Putamen (tissue), 1 donor: ENCODE measurements around the gene KIF15.
"Not testable (repeated sequence)": the region's sequence is repeated elsewhere in the genome, so short reads cannot be mapped to it uniquely, and the experiment has no call there.

Source experiments
- DNase-seq: peaks from one replicate; pipeline ENCODE4 v3.0.0-alpha.2; 2016; ENCODE audit warnings: low spot score

KIF15 gene

DNA sequence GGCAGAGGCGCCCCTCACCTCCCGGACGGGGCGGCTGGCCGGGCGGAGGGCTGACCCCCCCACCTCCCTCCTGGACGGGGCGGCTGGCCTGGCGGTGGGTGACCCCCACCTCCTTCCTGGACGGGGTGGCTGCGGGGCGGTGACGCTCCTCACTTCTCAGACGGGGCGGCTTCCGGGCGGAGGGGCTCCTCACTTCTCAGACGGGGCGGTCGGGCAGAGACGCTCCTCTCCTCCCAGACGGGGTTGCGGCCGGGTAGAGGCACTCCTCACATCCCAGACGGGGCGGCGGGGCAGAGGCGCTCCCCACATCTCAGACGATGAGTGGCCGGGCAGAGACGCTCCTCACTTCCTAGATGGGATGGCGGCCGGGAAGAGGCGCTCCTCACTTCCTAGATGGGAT lies 59.6 kb downstream of the KIF15 start:
- DNase-seq, result not testable (repeated sequence)

DNA sequence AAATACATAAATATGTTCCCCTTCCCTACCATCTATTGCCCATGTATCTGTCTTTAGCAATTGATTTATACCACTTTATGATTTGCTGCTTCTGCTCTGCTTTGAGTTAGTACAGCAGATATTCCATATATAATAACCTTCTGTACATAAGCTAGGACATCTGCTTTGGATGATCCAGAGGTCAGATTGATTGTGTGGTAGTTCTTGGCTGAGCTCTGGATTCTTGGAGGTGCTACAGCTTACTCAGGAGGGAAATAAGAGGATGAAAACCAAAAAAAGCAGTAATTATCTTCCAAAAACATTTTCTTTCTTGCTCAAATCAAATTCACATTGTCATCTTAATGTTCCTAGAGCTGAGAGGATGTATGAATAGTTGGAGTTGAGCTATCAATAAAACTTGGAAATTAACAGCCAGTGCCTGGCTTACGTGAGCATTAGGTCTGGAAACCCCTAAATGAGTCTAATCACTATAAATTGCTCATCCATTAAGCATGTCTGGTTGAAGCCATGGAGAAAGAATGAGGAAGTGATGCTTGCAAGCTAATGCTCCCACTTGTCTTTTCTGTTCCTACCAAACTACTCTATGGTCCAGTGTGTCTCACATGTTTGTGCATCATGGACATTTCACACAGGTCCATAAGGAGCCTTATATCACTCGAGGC lies 63.8 kb downstream of the KIF15 start:
- no peak for DNase-seq

DNA sequence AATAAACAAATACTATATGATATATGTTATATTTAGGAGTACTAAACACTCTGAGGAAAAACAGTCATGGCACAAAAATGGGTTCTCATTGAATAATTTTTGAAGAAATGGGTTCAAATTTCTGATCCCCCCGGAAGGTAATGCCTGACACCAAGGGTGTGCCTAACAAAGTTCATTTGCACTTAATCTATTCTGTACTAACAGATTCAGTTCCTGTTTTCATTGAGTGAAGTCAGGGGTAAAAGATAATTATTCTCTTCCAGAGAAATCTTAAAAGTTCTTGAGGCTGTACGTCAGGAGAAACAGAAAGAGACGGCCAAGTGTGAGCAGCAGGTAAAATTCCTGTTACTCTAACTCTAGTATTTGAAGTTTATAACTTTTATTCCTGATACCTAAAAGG lies 65.6 kb downstream of the KIF15 start:
- no peak for DNase-seq

DNA sequence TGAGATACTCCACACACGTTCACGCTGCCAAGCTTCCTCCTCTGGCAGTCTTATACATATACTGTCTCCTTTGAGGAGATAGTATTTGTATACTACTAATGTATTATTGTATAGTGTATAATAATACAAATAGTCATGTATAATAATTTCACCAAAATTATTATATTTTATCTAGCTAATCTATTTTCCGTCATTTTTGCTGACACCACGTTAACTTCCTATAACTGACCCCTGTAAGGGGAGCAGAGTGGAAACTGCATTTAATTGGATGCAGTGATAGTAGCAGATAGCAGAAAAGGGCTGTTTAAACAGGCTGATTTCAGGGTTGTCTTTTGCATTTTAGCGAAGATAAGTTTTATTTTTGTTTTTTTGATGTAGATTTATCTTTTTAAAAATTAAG lies 69.6 kb downstream of the KIF15 start:
- DNase-seq, result no peak

DNA sequence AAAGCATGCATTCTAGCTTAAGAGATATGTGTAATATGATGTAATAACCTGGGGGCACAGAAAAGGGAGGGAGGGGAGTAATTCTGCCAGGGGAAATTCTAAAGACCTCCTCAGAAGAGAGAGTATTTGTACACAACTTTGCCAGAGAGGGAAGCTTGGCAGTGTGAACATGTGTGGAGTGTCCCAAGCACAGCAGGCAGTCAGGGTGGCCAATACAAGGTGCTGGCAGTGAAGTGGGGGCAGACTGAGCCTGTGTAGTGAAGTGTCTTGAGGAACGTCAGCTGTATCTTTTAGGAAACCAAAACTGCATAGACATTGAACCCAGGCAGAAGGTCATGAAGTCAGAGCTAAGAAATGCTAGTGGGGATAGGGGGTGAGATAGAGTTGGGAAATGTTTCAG lies 70.4 kb downstream of the KIF15 start:
- DNase-seq, result no peak

DNA sequence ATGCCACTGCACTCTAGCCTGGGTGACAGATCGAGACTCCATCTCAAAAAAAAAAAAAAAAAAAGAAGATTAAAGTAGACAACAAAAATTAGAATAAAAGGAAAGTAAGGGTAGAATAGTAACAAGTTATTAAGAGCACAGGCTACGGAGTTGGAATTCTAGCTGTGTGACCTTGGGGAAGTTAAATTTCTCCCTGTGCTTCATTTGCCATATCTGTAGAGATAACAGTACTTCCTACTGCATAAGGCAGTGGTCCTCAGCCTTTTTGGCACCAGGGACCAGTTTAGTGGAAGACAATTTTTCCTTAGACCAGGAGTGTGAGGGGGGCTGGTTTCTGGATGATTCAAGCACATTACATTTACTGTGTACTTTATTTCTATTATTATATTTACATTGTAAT lies 71.4 kb downstream of the KIF15 start:
- no peak for DNase-seq

DNA sequence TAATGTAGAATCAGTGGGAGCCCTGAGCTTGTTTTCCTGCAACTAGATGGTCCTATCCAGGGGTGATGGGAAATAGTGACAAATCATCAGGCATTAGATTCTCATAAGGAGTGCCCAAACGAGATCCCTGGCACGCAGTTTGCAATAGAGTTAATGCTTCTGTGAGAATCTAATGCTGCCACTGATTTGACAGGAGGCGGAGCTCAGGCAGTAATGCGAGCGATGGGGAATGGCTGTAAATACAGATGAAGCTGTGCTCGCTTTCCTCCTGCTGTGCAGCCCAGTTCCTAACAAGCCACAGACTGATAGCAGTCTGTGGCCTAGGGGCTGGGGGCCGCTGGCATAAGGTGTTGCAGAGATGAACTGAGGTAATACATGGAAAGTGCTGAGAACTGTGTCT lies 71.8 kb downstream of the KIF15 start:
- DNase-seq, result no peak

DNA sequence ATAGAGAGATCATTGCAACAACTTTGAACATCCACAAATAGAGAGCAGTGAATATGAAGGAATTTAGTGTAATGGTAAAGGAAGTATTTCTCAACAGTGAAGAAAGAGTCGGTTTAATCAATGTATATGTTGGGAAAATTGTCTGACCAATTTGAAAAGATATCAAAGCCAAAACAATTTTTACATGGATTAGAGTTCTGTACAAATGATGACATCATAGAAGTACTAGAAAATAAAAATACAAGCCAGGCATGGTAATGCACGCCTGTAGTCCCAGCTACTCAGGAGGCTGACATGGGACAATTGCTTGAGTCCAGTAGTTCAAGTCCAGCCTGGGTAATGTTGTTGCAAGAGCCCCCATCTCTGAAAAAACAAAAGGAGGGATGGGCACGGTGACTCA lies 74.1 kb downstream of the KIF15 start:
- DNase-seq, result no peak

DNA sequence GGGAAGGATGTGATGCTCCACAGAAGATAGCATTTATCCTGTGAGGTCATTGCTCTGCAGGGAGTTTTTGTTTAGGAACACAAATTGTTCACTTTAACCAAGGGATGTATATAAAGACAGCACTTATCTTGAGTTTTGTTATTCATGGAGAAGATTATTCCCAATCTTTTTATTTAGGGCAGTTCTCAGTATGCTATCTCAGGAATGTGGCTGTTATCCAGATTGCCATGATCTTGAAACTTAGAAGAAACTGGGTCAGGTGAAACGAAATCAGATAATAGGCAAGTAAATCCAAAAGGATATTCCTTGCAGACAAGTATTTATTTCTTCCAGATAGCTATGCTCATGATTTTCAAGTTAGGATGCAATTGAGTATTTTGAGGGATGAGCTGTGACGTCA lies 80.8 kb downstream of the KIF15 start:
- DNase-seq, result no peak

DNA sequence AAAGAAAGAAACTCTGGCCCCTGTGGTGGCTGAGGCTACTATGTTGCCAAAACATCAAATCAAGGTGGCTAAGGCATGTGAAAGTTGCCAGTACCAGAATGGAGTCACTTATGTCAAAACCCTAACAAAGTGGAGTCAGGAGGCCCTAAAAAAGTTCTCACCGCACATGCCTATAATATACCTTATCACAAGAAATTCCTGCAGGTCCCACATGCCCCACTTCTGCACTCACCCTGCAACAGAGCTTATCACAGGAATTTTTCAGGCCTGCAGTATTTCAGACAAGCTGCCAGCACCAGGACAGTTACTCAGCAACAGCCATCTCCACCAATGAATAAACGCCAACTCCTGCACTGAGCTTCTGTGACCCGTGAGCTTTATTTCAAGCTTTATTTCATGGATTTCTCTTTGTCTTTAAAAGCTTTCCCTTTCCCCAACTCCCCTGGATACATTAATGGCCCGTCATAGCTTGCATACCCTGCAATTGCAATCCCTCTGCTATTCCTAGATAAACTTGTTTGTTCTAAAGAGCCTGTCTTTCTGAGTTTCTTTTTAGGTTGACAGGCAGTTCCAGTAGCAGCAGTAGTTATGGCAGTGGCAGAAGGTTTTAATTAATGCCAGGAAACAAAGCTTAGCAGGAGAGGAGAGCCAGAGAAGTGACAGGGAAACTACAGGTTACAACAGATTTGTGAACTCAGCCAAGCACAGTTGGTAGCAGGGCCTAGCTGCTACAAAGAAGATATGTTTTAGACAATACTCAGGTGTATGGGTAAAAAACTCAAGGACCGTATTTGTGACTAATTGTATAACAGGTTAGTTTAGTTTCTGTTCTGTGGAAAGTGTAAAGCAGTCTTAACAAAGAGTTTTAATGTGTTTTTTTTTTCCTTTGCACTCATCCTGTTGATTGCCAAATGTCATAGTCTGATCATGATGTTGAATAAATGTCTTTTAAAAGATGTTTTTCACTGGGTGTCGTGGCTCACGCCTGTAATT lies 84.2 kb downstream of the KIF15 start:
- DNase-seq, result no peak

DNA sequence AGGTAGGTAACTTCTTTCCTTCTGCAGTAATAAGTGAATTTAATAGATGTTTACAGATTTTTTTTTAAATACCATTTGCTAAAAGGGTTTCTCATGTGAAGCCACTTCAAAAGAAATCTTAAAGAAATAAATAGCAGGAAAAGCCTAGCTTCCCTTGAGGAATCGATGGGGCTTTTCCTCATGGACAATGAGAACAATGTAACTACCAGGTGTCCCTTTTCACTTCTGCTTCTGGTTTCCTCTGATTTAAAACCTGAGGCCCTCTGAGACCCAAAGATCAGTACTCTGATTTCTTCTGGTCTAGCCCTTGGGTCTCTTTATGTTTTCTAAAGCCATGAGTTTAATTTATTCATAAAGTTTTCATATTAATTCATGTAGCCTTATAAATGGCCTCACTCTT lies 87.0 kb downstream of the KIF15 start:
- no peak for DNase-seq

DNA sequence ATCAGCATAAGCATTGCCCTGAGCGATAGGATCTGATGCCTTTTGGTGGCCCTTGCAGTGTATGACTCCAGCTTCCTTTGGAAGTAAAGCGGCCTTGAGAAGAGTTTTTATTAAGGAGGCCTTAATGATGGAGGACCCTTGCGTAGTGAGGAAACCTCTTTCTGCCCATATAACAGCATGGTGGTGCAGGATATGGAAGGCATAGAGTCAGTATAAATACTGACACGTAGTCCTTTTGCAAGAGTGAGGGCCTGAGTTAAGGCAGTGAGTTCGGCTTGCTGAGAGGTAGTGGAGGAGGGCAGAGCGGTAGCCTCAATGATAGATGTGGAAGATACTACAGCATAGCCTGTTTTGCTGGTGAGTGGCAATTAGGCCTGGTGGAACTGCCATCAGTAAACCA lies 95.1 kb downstream of the KIF15 start:
- DNase-seq, result not testable (repeated sequence)

DNA sequence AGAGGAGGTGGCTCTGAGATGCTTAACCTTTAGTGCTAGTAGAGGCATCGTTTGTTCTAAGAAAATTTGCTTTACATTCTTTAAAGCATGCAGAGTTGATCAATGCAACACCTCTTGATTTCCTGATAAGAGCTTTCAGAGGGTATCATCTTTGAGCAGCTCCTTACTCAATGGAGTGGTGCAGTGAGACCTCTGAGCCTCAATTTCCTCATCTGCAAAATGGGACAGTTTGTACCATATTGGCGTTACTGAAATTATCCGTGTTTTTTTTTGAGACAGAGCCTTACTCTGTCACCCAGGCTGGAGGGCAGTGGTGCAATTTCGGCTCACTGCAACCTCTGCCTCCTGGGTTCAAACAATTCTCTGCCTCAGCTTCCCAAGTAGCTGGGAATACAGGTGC lies 98.5 kb downstream of the KIF15 start:
- DNase-seq, result no peak

DNA sequence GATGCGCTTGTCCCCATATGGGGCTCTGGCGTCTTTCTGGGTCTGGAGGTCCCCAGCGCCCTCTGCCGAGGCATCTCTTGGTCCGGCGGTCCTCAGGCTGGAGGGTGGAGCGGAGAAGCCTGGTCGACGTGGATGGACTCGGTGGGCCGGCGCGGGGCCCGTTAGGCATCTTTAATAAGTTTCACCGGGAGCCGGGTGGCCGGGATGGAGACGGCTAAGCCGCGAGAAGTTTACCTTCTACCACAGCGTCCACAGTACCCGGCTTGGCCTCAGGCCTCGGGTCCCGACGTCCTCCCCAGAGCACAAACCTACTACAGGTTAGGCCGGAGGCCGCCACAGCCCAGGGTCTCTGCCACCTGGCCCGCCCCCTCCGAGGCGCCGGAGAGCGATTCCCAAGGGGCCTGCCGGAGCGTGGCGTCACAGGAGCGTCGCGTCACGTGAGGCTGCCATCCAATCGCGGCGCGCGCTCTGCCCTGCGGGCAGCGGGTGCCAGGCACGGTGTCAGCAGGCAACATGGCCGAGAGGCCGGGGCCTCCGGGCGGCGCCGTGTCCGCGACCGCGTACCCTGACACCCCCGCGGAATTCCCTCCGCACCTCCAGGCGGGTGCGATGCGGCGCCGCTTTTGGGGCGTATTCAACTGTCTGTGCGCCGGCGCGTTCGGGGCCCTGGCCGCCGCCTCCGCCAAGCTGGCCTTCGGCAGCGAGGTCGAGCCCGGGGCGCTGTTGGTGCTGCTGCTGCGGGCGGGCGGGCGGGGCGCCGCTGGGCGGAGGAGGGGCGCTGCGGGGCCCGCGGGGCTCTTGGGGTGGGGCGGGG lies 100.0 kb downstream of the KIF15 start, which contains the start of gene TMEM42:
Gene TMEM42 (plus strand): TSS at position 501 of the 814 bp plus-strand sequence. CDS start 13 bp downstream, at position 514.
- DNase-seq, result peak; percentile 93

DNA sequence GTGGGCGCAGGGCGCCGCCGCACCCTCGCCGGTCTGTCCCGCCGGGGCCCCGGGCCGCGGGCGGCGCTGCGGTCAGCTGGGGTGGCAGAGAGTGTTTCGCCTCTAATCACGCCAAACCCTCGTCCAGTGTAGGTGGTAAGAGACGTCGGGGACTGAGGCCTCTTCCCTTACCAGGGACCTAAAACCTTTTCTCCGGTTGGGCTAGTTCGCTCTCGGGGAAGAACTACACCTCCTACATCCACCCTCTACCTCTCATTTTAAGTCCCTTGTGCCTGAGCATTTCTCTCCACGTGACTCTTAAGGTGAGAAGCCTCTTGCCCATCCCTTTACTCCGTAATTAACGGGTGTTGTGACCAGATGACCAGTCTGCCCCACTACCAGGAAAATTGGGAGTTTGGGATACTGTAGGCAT lies 100.6 kb downstream of the KIF15 start:
- peak; percentile 34 for DNase-seq

DNA sequence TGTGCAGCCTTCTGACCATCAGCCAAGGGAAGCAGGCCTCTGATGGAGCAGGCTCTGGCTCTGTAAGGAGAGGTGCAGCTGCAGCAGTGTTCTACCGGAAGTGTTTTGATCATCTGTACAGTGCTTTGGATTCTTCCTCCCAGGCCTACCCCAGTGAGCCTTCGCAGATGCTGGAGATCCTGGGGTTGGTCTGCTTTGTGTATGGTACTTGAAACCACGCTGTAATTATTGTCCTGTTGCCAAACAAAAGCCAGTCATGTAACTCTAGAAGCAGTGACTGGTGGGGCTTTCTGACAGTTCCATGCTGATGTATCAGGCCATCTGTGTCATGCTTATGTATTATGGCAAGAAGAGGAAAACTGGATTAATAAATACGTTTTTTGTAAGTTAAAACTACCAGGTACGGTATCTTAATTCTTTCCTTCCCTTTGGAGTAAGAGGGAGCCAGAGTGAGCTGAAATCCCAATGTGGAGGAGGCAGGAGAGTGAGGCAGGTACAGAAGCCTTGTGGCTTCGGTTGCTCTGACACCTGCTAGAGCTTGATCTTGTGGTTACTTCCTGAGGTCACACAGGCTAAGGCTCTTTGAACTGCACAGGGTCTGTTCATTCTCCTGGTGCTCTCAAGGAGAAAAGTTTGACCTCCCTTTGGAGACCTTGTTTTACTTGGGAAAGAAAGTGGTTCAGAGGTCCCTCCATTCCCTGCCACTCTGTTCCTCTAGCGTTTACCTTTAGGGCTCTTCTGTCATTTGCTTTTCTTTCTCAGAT lies 103.9 kb downstream of the KIF15 start:
- no peak for DNase-seq

DNA sequence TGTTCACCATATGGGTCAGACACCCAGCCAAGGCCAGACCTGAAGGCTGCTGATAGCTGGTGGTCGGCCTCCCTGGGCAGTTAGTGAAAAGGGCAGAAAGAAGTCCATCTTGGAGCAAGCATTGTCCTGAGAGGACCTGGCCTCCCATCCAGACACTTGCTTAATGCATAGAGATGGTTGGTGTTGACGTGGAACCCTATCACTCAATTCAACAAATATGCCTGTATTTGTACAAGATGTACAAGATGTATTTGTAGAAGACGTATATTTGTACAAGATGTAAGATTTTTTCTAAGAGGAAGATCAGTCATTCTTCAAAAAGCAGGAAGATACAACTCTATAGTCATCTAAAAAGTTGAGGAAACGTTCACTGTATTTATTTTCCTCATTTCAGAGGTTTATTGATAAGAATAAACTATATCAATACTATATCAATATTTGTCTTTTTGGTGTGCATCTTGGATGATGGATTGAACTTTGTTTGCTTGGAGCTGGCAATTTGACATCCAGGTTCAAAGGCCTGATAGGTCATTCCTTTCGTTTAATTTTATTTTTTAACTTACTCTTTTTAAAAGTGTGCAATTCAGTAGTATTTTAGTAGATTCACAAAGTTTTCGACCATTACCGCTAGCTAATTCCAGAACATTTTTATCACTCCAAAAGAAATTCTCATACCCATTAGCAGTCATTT lies 106.0 kb downstream of the KIF15 start:
- DNase-seq, result no peak

DNA sequence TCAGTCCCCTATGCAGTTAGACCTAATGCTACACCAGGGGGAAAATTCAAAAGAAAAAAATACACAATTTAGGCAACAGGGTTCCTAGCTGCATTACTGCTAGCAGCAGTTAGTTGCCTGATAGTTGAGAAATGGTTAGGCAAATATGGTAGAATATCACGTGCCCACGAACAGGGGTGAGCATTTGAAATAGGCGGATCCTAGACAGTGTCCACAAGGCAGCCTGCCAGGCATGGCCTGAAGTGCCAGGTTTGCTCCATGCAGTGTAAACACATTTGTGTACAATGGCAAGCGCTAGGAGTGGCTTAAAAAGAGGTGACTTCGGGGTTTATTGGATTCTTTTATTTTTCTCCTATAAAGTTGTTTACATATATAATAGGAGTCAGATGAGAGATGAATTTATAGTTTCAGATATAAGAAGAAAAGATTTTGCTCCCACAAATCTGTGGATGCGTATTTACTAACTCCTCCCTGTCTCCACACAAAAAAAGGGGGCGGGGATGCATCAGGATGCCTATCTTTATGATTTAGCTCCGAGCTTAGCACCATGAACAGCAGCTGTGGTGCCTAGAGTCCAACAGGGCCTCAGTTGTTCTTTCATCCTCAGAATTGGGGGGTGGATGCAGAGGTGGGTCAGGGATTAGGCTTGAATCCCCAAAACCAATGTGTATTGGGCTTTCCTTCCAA lies 108.9 kb downstream of the KIF15 start:
- no peak for DNase-seq

DNA sequence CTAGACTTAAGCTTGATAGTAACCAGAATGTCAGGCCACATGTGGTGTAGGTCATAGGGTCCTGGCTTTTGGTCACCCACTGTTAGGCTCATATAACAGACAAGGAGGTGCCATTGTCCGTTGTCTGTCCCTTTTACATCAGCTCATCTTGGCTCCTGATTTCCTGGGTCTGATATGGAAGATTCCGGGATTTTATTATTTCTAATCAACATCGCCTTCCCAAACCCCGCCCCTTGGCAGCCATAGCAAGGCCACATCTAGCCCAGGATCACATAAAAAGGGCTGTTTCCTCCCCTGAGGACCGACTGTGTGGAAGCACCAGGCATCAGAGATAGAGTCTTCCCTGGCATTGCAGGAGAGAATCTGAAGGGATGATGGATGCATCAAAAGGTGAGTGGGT lies 112.7 kb downstream of the KIF15 start, which contains the start of gene TGM4:
Gene TGM4 (plus strand): TSS at position 301 of the 400 bp plus-strand sequence. CDS start 71 bp downstream, at position 372.
- DNase-seq, result no peak

DNA sequence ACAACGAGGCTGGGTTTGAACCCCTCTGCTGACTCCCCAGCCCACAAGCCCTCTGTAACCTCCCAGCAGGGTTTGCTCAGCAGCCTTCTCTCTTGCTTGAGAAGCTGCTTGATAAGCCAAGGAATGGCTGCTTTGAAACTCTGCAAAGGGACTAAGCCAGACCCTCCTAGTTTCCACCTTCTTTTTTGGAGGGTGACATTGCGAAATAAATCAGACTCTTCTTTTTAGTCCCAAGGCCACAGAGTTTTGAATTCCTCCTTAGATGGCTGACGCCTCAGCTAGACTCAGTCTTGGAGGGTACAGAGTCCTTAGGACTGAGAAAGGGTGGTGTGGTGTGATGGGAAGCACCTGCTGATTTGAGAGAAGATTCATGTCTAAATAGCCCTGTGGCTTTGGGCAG lies 114.0 kb downstream of the KIF15 start:
- no peak for DNase-seq
